Neutrophil (primary cell): ENCODE results near the gene TMEM225B.
"Not testable (repeated sequence)": the region's sequence is repeated elsewhere in the genome, so short reads cannot be mapped to it uniquely, and the experiment has no call there.

ENCODE experiments used
- H3K27ac ChIP-seq: fragments of 200-600 bp; sonication (generic); 2 replicates; pipeline ENCODE4 v1.5.1; 2016; ENCODE audit warnings: mild to moderate bottlenecking, moderate library complexity
- H3K27me3 ChIP-seq: fragments of 200-600 bp; sonication (generic); 2 replicates; pipeline ENCODE4 v1.6.0; 2016; ENCODE audit warnings: mild to moderate bottlenecking
- H3K36me3 ChIP-seq: fragments of 200-600 bp; sonication (generic); 2 replicates; pipeline ENCODE4 v1.5.1; 2017
- H3K4me1 ChIP-seq, 2 experiments: fragments of 200-600 bp in 1 of 2; sonication (generic) in 1 of 2; 1 replicate in 1 of 2; 2 replicates in 1 of 2; pipeline versions ENCODE4 v1.5.1 to v1.6.1; 2013 to 2016; ENCODE audit warnings: low read depth in 1 of 2, low read length in 1 of 2, mild to moderate bottlenecking in 1 of 2, moderate library complexity in 1 of 2; ENCODE audit not compliant: control insufficient read depth in 1 of 2, insufficient read depth in 1 of 2
- H3K4me3 ChIP-seq, 2 experiments: fragments of 200-600 bp in 1 of 2; sonication (generic) in 1 of 2; 1 replicate in 1 of 2; 2 replicates in 1 of 2; pipeline ENCODE4 v1.5.1; 2013 to 2016; ENCODE audit warnings: low read depth in 1 of 2, low read length in 1 of 2, mild to moderate bottlenecking in 1 of 2, moderate library complexity in 1 of 2
- H3K9me3 ChIP-seq: fragments of 200-600 bp; sonication (generic); 2 replicates; pipeline ENCODE4 v1.5.1; 2016
- TF ChIP-seq, protein P1 (sequence below): fragments of 200-600 bp; sonication (generic); IDR thresholded peaks from 2 replicates; pipeline ENCODE4 v1.5.1; 2016; ENCODE audit warnings: antibody characterized with exemption

Gene TMEM225B

DNA sequence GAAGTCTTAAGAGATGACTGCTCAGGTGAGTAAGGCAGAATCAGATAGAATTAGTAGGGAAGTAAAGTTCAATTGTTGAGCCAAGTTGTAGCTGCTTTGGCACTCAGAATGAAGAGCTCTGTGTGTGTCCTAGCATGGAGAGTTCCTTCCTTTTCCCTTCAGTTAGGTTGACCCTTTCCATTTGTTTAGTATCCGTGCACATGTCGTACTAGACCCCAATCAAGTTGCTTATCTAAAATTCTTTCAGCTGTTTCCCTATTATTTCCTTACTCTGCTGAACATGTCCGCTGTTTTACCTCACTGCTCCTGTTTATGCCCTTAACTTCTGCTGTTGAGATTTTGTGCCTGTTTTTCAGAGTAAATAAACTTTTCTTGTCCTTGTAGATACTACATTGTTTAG is 26.3 kb upstream of the TMEM225B start:
- Histone ChIP-seq H3K27me3 (no peaks in the 10 kb centered on the region), H3K4me3 (no peak overlapping the region), H3K36me3 (peaks cover 62% of the 10 kb centered on the region), H3K27ac (no peak overlapping the region), H3K9me3 (no peaks in the 10 kb centered on the region), H3K4me1 (no peaks in the 10 kb centered on the region)
- TF ChIP-seq, protein P1, sequence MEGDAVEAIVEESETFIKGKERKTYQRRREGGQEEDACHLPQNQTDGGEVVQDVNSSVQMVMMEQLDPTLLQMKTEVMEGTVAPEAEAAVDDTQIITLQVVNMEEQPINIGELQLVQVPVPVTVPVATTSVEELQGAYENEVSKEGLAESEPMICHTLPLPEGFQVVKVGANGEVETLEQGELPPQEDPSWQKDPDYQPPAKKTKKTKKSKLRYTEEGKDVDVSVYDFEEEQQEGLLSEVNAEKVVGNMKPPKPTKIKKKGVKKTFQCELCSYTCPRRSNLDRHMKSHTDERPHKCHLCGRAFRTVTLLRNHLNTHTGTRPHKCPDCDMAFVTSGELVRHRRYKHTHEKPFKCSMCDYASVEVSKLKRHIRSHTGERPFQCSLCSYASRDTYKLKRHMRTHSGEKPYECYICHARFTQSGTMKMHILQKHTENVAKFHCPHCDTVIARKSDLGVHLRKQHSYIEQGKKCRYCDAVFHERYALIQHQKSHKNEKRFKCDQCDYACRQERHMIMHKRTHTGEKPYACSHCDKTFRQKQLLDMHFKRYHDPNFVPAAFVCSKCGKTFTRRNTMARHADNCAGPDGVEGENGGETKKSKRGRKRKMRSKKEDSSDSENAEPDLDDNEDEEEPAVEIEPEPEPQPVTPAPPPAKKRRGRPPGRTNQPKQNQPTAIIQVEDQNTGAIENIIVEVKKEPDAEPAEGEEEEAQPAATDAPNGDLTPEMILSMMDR = no peak

DNA sequence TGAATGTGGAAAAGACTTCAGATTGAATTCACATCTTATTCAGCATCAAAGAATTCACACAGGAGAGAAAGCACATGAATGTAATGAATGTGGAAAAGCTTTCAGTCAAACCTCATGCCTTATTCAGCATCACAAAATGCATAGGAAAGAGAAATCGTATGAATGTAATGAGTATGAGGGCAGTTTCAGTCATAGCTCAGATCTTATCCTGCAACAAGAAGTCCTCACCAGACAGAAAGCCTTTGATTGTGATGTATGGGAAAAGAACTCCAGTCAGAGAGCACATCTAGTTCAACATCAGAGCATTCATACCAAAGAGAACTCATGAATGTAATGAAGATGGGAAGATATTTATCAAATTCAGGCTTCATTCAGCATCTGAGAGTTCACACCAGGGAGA is 24.8 kb upstream of the TMEM225B start:
- H3K4me1 ChIP-seq = no peaks in the 10 kb centered on the region
- peaks cover 51% of the 10 kb centered on the region for H3K36me3 ChIP-seq
- peaks cover 6% of the 10 kb centered on the region for H3K27me3 ChIP-seq
- H3K4me3 ChIP-seq = no peak overlapping the region
- H3K9me3 ChIP-seq = no peaks in the 10 kb centered on the region
- H3K27ac ChIP-seq = no peak overlapping the region
- TF ChIP-seq, protein P1 = no peak

DNA sequence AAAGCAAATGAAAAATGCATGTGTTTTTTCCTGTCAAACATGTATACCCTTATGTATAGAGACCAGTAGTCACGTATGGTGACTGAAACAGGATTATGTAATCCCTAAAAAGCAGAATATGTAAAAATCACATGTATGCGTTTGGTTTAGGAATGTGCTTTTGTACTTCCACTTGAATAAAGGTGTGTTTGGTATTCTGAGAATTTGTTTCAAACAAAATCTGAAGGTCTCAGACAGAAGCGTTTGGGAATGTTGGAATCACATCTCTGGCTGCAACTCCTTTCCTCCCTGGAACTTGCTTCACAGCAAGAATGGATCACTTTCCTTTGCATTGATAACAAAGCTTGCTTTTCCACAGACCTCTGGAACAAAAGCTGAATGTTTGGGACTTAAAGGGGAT is 21.8 kb upstream of the TMEM225B start:
- H3K9me3 ChIP-seq = no peaks in the 10 kb centered on the region
- H3K27ac ChIP-seq = no peak overlapping the region
- no peak overlapping the region for H3K4me3 ChIP-seq
- TF ChIP-seq, protein P1 = no peak
- H3K4me1 ChIP-seq = peaks cover 13 to 15% of the 10 kb centered on the region in 2 experiments
- H3K36me3 ChIP-seq = peaks cover 25% of the 10 kb centered on the region
- peaks cover 36% of the 10 kb centered on the region for H3K27me3 ChIP-seq

DNA sequence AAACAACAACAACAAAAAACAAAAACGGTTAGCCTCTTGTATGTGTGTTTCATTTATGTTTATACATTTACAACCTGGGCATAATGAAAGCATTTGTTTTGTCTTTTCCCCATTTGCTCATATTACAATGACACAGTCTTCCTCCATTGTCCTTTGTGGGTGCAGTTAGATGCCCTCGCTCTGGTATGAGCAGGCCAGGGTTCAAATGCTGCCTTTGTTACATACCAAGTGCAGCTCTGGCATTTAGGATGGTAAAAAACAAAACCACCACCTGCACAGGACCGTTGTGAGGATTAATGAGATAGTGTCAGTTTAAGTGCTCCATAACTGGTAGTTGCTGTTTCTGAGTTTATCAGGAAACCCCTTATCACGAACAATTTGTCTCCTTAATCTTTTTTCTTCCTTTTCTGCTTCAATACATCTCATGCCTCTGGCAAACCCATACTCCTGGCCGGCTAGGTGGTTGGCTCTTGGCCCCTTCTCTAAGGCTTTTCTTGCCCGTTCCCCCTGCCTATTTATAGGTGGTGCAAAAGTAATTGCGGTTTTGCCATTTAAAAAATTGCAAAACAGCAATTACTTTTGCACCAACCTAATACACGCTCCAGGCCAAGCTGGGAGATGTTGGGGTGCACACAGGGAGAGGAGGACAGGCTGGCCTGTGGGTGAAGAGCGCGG is 18.6 kb upstream of the TMEM225B start:
- peaks cover 13 to 15% of the 10 kb centered on the region in 2 experiments for H3K4me1 ChIP-seq
- no peak overlapping the region for H3K27ac ChIP-seq
- peaks cover 68% of the 10 kb centered on the region for H3K27me3 ChIP-seq
- no peaks in the 10 kb centered on the region for H3K36me3 ChIP-seq
- no peak overlapping the region for H3K4me3 ChIP-seq
- H3K9me3 ChIP-seq = no peaks in the 10 kb centered on the region
- TF ChIP-seq, protein P1 = no peak

DNA sequence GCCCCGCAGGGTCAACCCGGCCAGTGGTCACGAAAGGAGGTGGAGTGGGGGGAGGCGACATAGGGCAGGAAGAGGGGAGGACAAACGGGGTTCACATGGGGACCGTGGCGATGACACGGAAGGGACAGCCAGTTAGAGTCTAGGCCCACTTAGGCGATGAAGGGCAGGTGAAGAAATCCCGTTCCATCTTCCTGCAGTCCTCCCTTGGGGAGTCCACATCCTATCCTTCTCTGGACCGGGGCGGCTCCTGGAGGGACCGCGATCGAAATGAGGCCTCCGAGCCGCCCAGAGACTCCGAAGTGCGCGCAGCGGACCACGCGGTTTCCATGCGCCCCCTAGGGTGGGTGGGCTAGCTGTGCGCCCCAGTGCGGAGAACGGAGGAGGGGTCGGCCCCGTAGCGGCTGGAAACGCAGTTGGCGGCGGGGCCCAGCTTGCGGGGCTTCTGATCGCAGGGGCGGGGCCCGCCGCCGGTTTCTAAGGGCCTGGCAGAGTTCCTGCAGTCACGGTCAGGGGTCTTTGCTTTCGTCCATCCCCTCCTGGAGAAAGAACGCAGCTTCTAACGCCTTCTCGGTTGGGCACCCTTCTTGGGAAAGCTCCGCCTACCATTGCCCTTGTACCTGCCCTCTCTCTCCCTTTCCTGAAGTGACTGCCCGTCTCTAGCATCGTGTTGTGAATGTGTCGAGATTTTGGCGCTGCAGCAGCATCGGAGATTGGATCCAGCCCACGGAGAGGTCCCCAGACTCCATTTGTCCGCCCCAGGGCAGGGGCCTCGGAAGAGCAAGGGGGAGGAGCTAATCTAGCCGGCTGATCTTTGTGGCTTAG is 17.9 kb upstream of the TMEM225B start:
- Histone ChIP-seq H3K4me1 (peaks cover 13 to 15% of the 10 kb centered on the region in 2 experiments), H3K27ac (no peak overlapping the region), H3K4me3 (peak overlapping the region; percentile 25 to 44), H3K9me3 (no peaks in the 10 kb centered on the region), H3K27me3 (peaks cover 75% of the 10 kb centered on the region), H3K36me3 (no peaks in the 10 kb centered on the region)
- TF ChIP-seq, protein P1 = no peak

DNA sequence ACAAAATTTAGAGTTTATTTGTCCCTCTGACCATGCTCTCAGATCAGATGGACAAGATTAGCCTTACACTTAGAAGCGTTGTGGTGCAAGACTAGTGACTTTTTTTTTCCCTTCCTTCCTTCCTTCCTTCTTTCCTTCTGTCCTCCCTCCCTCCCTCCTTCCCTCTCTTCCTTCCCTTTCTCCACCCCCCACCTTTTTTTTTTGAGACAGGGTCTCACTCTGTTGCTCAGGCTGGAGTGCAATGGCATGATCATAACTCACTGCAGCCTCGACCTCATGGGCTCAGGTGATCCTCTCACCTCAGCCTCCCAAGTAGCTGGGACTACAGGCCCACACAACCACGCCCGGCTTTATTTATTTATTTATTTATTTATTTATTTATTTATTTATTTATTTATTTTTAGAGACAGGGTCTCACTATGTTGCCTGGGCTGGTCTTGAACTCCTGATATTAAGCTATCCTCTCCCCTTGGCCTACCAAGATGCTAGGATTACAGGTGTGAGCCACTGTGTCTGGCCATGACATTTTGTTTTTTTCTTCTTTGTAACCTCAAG is 17.2 kb upstream of the TMEM225B start:
- peaks cover 13 to 15% of the 10 kb centered on the region in 2 experiments for H3K4me1 ChIP-seq
- not testable (repeated sequence) for H3K9me3 ChIP-seq, H3K36me3 ChIP-seq, H3K27ac ChIP-seq
- peak overlapping the region; percentile 25 to 44 for H3K4me3 ChIP-seq
- peaks cover 82% of the 10 kb centered on the region for H3K27me3 ChIP-seq
